HG03342 (cell line): ENCODE results near the gene DMBT1.

Source experiments
- ATAC-seq: cut with Tn5 transposase; IDR thresholded peaks from one replicate; pipeline ENCODE4 v1.9.1; 2021; ENCODE audit warnings: mild to moderate bottlenecking, moderate library complexity; ENCODE audit not compliant: unreplicated experiment

DMBT1 gene

GRCh38 chr10:122643931-122644534 is 83.5 kb downstream of the DMBT1 start:
- ATAC-seq = no peak

GRCh38 chr10:122646511-122647382 is 86.2 kb downstream of the DMBT1 start:
- ATAC-seq = no peak

GRCh38 chr10:122647383-122647968 is 86.9 kb downstream of the DMBT1 start:
- no peak for ATAC-seq

- ATAC-seq = no peak
These were observed 88.3 kb downstream of the DMBT1 start for GRCh38 chr10:122648599-122649428.

GRCh38 chr10:122649903-122650302 is 89.3 kb downstream of the DMBT1 start:
- no peak for ATAC-seq

GRCh38 chr10:122650331-122650730 is 89.8 kb downstream of the DMBT1 start:
- ATAC-seq = no peak

GRCh38 chr10:122655524-122656307 is 95.2 kb downstream of the DMBT1 start:
- no peak for ATAC-seq

GRCh38 chr10:122656308-122656705 is 95.8 kb downstream of the DMBT1 start:
- no peak for ATAC-seq

- no peak for ATAC-seq
These were observed 96.2 kb downstream of the DMBT1 start for GRCh38 chr10:122656741-122657140.

GRCh38 chr10:122657255-122657654 is 96.7 kb downstream of the DMBT1 start:
- ATAC-seq = no peak

GRCh38 chr10:122657729-122658128 is 97.2 kb downstream of the DMBT1 start:
- ATAC-seq = no peak

- no peak for ATAC-seq
These were observed 97.9 kb downstream of the DMBT1 start for GRCh38 chr10:122658356-122659049.

- no peak for ATAC-seq
These were observed 98.6 kb downstream of the DMBT1 start for GRCh38 chr10:122659126-122659525.

- no peak for ATAC-seq
These were observed 99.1 kb downstream of the DMBT1 start for GRCh38 chr10:122659651-122660050.

- no peak for ATAC-seq
These were observed 100.1 kb downstream of the DMBT1 start for GRCh38 chr10:122660696-122661095.

GRCh38 chr10:122662231-122662630 is 101.7 kb downstream of the DMBT1 start:
- ATAC-seq = no peak

GRCh38 chr10:122663516-122664130 is 103.1 kb downstream of the DMBT1 start:
- ATAC-seq = no peak

GRCh38 chr10:122664501-122664900 is 103.9 kb downstream of the DMBT1 start:
- ATAC-seq = no peak

- no peak for ATAC-seq
These were observed 104.8 kb downstream of the DMBT1 start for GRCh38 chr10:122665329-122665860.
